SH-SY5Y (cell line): ENCODE results near the gene HDDC3.

Source experiments
- GATA2 ChIP-seq: IDR thresholded peaks from 2 replicates; pipeline ENCODE4 v1.6.1; 2011; ENCODE audit warnings: mild to moderate bottlenecking, low read depth, low read length
- GATA3 ChIP-seq: IDR thresholded peaks from 2 replicates; pipeline ENCODE4 v1.6.1; 2011; ENCODE audit warnings: low read depth, mild to moderate bottlenecking, low read length, moderate library complexity

- TF ChIP-seq GATA2: no peak
- TF ChIP-seq GATA3: no peak
Observed at GRCh38 chr15:90918835-90919234, 13.5 kb downstream of the HDDC3 start.
